GM12801 (cell line): ENCODE data around the gene LEUTX.

Experiments
- TF ChIP-seq, protein P1 (sequence below): IDR thresholded peaks from one replicate; pipeline ENCODE4 v1.5.1; 2011; ENCODE audit warnings: control low read depth; ENCODE audit not compliant: insufficient read length; ENCODE audit errors: extremely low read depth

Gene LEUTX

GRCh38 chr19:39788244-39788643 lies 9.6 kb downstream of the LEUTX start:
- TF ChIP-seq, protein P1, sequence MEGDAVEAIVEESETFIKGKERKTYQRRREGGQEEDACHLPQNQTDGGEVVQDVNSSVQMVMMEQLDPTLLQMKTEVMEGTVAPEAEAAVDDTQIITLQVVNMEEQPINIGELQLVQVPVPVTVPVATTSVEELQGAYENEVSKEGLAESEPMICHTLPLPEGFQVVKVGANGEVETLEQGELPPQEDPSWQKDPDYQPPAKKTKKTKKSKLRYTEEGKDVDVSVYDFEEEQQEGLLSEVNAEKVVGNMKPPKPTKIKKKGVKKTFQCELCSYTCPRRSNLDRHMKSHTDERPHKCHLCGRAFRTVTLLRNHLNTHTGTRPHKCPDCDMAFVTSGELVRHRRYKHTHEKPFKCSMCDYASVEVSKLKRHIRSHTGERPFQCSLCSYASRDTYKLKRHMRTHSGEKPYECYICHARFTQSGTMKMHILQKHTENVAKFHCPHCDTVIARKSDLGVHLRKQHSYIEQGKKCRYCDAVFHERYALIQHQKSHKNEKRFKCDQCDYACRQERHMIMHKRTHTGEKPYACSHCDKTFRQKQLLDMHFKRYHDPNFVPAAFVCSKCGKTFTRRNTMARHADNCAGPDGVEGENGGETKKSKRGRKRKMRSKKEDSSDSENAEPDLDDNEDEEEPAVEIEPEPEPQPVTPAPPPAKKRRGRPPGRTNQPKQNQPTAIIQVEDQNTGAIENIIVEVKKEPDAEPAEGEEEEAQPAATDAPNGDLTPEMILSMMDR: no peak

- TF ChIP-seq, protein P1: no peak
Observed at GRCh38 chr19:39792999-39793546, 14.4 kb downstream of the LEUTX start.

DNA sequence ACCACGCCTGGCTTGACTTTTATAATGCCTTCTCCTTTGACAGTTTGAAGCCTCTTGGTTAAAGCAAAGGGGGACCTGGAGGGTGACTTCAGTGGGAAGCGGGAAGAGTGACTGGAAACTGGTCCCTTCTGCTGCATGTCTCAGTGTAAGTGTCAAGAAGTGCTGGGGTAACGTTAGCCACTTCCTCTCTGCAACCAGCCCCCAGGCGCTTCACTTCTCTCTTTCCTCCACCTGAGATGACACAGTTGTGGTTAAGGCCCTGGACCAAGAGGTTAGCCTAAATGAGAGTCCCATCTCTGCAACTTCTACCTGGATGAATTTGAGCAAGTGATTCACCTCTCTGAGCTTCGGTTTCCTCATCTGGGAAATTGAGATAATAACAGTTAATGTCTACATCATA lies 16.3 kb downstream of the LEUTX start:
- TF ChIP-seq, protein P1: no peak

DNA sequence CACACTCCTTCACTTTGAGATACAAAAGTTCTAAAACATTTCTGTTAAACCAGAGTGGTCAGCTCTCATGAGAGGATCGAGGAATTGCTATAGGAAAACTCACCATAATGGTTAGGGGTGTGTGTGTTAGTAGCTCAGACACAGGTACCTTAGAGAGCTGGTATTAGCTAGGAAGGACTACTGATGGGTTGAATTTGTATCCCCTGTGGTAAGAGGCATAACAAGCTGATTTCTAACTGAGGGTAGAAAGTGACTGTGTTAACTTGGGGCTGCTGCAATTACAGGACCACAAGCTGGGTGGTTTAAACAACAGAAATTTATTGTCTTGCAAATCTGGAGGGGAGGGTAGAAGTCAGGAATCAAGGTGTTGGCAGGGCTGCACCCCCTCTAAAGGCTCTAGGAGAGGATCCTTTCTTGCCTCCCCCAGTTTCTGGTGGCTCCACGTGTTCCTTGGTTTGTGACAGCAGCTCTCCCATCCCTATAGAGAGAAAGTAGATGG lies 17.4 kb downstream of the LEUTX start:
- TF ChIP-seq, protein P1: no peak

DNA sequence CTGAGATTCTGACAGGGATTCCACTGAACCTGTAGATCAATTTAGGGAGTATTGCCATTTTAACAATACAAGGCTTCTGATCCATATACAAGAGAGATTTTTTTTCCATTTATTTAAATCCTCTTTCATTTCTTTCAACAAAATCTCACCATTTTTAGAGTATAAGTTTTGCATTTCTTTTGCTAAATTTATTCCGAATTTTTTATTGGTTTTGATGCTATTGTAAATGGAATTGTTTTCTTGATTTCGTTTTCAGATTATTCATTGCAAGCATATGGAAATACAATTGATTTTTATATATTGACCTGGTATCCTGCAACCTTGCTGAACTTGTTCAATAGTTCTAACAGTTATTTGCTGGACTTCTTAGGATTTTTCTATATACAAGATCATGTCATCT lies 18.4 kb downstream of the LEUTX start:
- TF ChIP-seq, protein P1: no peak

- TF ChIP-seq, protein P1: no peak
Observed at GRCh38 chr19:39802958-39803357, 24.3 kb downstream of the LEUTX start.

- TF ChIP-seq, protein P1: no peak
Observed at GRCh38 chr19:39805104-39805503, 26.4 kb downstream of the LEUTX start.
